ENCODE data around the gene BLOC1S3.

BLOC1S3 gene

GRCh38 chr19:45154064-45154827 is 24.3 kb upstream of the BLOC1S3 start:
- Histone ChIP-seq H3K9me2 (replicated peaks; ENCODE audit: insufficient read depth, low read length) (no peaks in the 10 kb centered on the region), H2AFZ (ENCODE audit: low read depth, low read length, severe bottlenecking) (no peak overlapping the region), H3F3A (ENCODE audit: insufficient read depth) (no peaks in the 10 kb centered on the region), H3K9me3 (ENCODE audit: insufficient read depth, low read length) (no peaks in the 10 kb centered on the region), H3K27me3 (ENCODE audit: low read length) (no peaks in the 10 kb centered on the region), H3K79me2 (ENCODE audit: insufficient read depth, low read length) (no peaks in the 10 kb centered on the region), H3K36me3 (ENCODE audit: low read length) (no peaks in the 10 kb centered on the region), H3K9ac (ENCODE audit: low read length) (no peak overlapping the region), H3K4me2 (ENCODE audit: low read depth, low read length, poor library complexity, severe bottlenecking) (no peak overlapping the region), H3K27ac (ENCODE audit: low read depth, low read length) (no peak overlapping the region), H4K20me1 (ENCODE audit: low read depth, low read length) (no peaks in the 10 kb centered on the region), H3K4me3 (ENCODE audit: insufficient read depth, low read length, poor library complexity, severe bottlenecking) (no peak overlapping the region)
- TF ChIP-seq EZH2phosphoT487 (conservative IDR thresholded peaks at IDR 0.05; ENCODE audit: low read length) (no peak), CTCF (IDR thresholded peaks at IDR 0.05; ENCODE audit: insufficient read depth, low read length, poor library complexity, severe bottlenecking) (no peak)

GRCh38 chr19:45156011-45156630 is 22.5 kb upstream of the BLOC1S3 start:
- H3K79me2 ChIP-seq (ENCODE audit: insufficient read depth, low read length), result no peaks in the 10 kb centered on the region
- no peak overlapping the region for H2AFZ ChIP-seq (ENCODE audit: low read depth, low read length, severe bottlenecking)
- H3K9me2 ChIP-seq (replicated peaks; ENCODE audit: insufficient read depth, low read length), result no peaks in the 10 kb centered on the region
- no peak overlapping the region for H3K9ac ChIP-seq (ENCODE audit: low read length)
- H3K4me3 ChIP-seq (ENCODE audit: insufficient read depth, low read length, poor library complexity, severe bottlenecking), result no peak overlapping the region
- H3F3A ChIP-seq (ENCODE audit: insufficient read depth), result no peaks in the 10 kb centered on the region
- no peak for TF ChIP-seq EZH2phosphoT487 (conservative IDR thresholded peaks at IDR 0.05; ENCODE audit: low read length)
- no peak for TF ChIP-seq CTCF (IDR thresholded peaks at IDR 0.05; ENCODE audit: insufficient read depth, low read length, poor library complexity, severe bottlenecking)
- no peaks in the 10 kb centered on the region for H3K27me3 ChIP-seq (ENCODE audit: low read length)
- no peaks in the 10 kb centered on the region for H4K20me1 ChIP-seq (ENCODE audit: low read depth, low read length)
- H3K27ac ChIP-seq (ENCODE audit: low read depth, low read length), result no peak overlapping the region
- no peaks in the 10 kb centered on the region for H3K9me3 ChIP-seq (ENCODE audit: insufficient read depth, low read length)
- no peak overlapping the region for H3K4me2 ChIP-seq (ENCODE audit: low read depth, low read length, poor library complexity, severe bottlenecking)
- no peaks in the 10 kb centered on the region for H3K36me3 ChIP-seq (ENCODE audit: low read length)

- Histone ChIP-seq H3K9me3 (ENCODE audit: insufficient read depth, low read length) (no peaks in the 10 kb centered on the region), H3K79me2 (ENCODE audit: insufficient read depth, low read length) (no peaks in the 10 kb centered on the region), H3K4me3 (ENCODE audit: insufficient read depth, low read length, poor library complexity, severe bottlenecking) (no peak overlapping the region), H4K20me1 (ENCODE audit: low read depth, low read length) (no peaks in the 10 kb centered on the region), H2AFZ (ENCODE audit: low read depth, low read length, severe bottlenecking) (no peak overlapping the region), H3K9me2 (replicated peaks; ENCODE audit: insufficient read depth, low read length) (no peaks in the 10 kb centered on the region), H3K4me2 (ENCODE audit: low read depth, low read length, poor library complexity, severe bottlenecking) (no peak overlapping the region), H3K36me3 (ENCODE audit: low read length) (no peaks in the 10 kb centered on the region), H3F3A (ENCODE audit: insufficient read depth) (no peaks in the 10 kb centered on the region), H3K27ac (ENCODE audit: low read depth, low read length) (no peak overlapping the region), H3K27me3 (ENCODE audit: low read length) (no peaks in the 10 kb centered on the region), H3K9ac (ENCODE audit: low read length) (no peak overlapping the region)
- TF ChIP-seq CTCF (IDR thresholded peaks at IDR 0.05; ENCODE audit: insufficient read depth, low read length, poor library complexity, severe bottlenecking) (no peak), EZH2phosphoT487 (conservative IDR thresholded peaks at IDR 0.05; ENCODE audit: low read length) (no peak)
These were observed 21.8 kb upstream of the BLOC1S3 start for GRCh38 chr19:45156751-45157150.

Data from SU-DHL-6 (cell line).